Left ventricle myocardium inferior (tissue), 1 donor: ENCODE data around the gene RRP8. TPM values are rescaled to one million over a fixed set of nuclear protein-coding genes. Genes with fewer than 3 reads are reported as not detected.
A peak's percentile ranks its signal among the peaks of the same experiment; 100 is the strongest.

ENCODE experiments used
- DNase-seq: peaks from one replicate; pipeline ENCODE4 v3.0.0-alpha.2; 2020
- H3K27ac ChIP-seq: fragments of 200-600 bp; replicated peaks from 2 replicates; pipeline ENCODE4 v1.8.0; 2021
- H3K27me3 ChIP-seq: fragments of 200-600 bp; 2 replicates; pipeline ENCODE4 v1.8.0; 2021; ENCODE audit warnings: low read depth
- H3K36me3 ChIP-seq: fragments of 200-600 bp; 2 replicates; pipeline ENCODE4 v1.8.0; 2021
- H3K4me1 ChIP-seq: fragments of 200-600 bp; 2 replicates; pipeline ENCODE4 v1.8.0; 2021
- H3K4me3 ChIP-seq: fragments of 200-600 bp; 2 replicates; pipeline ENCODE4 v1.8.0; 2021; ENCODE audit warnings: mild to moderate bottlenecking, moderate library complexity
- H3K9me3 ChIP-seq: fragments of 200-600 bp; replicated peaks from 2 replicates; pipeline ENCODE4 v1.8.0; 2021
- intact Hi-C: fragments of 100-400 bp; cut with micrococcal nuclease; formaldehyde crosslinking; loops from one replicate; pipeline ENCODE4 v1.11.0; 2022
- total RNA-seq: library from RNA; stranded (reverse); fragmentation: NEBNext Ultra II Directional; extraction: Animal tissue kit (Norgen Biotek cat#: 25700); gene quantifications from one replicate; pipeline ENCODE4 v1.2.1, GENCODE V29; 2021
- TF ChIP-seq, protein P1 (sequence below): fragments of 200-600 bp; IDR thresholded peaks from 2 replicates; pipeline ENCODE4 v1.8.0; 2021; ENCODE audit warnings: antibody characterized with exemption, mild to moderate bottlenecking, borderline replicate concordance
- donor health status: DM: no; HTN: yes; CAD: no; lungs with severe emphysema.

The RRP8 gene
- total RNA-seq, 1 donor from 2014 or later: 19.2 TPM

DNA sequence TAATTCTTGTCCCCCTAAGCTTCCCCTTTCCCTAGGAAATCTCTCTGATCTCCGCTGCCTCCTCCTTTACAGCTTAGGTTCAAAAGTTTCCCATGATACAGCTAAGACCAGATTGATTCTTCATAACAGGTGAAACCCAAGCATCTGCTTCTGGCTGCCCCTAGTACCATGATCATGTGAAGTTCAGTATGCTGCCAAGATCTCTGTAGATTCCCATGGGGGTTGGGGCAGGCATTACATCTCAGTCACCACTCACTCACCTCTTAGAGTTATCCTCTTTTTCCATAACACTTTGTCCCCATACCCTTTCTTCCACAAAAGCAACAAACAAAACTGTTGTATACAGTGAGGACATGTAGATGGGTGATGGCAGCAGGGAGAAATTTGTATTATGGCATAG, 44.0 kb downstream of the RRP8 start:
- no peaks in the 10 kb centered on the region for H3K36me3 ChIP-seq
- peaks cover 24% of the 10 kb centered on the region for H3K4me1 ChIP-seq
- intact Hi-C loops: no loop called here
- no peak for DNase-seq
- no peak overlapping the region for H3K4me3 ChIP-seq
- H3K9me3 ChIP-seq: no peaks in the 10 kb centered on the region
- H3K27ac ChIP-seq: no peak overlapping the region
- TF ChIP-seq, protein P1, sequence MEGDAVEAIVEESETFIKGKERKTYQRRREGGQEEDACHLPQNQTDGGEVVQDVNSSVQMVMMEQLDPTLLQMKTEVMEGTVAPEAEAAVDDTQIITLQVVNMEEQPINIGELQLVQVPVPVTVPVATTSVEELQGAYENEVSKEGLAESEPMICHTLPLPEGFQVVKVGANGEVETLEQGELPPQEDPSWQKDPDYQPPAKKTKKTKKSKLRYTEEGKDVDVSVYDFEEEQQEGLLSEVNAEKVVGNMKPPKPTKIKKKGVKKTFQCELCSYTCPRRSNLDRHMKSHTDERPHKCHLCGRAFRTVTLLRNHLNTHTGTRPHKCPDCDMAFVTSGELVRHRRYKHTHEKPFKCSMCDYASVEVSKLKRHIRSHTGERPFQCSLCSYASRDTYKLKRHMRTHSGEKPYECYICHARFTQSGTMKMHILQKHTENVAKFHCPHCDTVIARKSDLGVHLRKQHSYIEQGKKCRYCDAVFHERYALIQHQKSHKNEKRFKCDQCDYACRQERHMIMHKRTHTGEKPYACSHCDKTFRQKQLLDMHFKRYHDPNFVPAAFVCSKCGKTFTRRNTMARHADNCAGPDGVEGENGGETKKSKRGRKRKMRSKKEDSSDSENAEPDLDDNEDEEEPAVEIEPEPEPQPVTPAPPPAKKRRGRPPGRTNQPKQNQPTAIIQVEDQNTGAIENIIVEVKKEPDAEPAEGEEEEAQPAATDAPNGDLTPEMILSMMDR: no peak
- no peaks in the 10 kb centered on the region for H3K27me3 ChIP-seq

DNA sequence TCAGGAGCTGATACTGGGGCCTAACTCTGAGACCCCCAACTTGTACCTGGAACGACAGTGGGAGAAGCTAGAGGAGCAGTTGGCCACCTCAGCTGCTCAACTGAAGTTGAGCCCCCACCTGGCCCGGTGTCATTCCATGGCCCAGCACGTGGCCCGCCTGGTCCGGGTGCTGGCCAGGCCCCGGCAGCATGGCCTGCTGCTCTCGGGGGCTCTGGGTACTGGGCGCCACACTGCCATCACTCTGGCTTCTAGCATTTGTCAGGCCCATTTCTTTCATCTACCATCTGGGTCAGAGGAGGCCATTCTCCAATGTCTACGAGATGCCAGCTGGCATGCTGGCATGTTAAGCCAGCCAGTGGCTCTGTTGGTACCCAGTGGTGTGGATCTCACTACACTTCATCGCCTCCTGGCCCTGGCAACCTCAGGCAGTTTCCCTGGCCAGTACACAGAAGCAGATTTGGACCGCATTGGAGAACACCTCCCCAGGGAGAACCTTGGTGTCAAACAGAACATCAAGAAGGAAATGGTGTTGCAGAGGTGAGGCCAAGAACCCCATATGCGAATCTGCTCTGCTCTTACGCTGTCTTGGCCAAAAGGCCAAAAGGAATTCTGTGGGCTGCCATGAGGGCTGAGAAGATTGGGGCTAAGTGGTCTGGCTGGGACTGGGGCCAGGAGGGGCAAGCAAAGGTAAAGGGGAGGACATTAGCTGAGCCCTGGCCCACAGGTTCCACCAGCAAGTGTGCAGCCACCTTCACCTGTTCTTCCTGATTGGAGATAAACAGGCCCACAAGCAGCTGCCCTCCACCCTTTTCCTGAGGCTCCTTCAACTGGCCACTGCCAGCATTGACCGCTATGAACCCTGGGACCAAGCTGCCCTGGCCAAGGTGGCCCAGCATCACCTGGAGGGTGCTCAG, 45.4 kb downstream of the RRP8 start:
- Histone ChIP-seq H3K4me3 (no peak overlapping the region), H3K9me3 (no peaks in the 10 kb centered on the region), H3K27me3 (no peaks in the 10 kb centered on the region), H3K36me3 (no peaks in the 10 kb centered on the region), H3K4me1 (peaks cover 24% of the 10 kb centered on the region), H3K27ac (peak overlapping the region; percentile 9)
- intact Hi-C loops: no loop called here
- TF ChIP-seq, protein P1: no peak
- peak; percentile 57 for DNase-seq

DNA sequence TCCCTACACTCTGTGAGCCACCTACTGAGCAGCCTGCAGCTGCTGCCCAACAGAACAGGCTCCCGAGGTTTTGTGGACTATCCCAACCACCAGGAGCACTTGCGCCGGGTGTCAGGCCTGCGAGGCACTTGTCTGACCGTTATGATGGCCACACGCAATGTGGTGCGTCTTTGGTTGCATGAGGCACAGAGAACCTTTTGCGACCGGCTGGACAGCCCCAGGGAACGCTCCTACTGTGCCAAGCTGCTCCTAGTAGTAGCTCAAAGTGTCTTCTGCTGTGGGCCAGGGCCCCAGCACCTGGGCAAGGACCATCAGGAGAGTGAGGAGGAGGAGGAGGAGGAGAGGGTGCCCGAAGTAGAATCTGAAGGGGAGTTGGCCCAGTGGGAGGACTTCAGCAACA, 46.4 kb downstream of the RRP8 start:
- no peaks in the 10 kb centered on the region for H3K9me3 ChIP-seq
- intact Hi-C loops: no loop called here

DNA sequence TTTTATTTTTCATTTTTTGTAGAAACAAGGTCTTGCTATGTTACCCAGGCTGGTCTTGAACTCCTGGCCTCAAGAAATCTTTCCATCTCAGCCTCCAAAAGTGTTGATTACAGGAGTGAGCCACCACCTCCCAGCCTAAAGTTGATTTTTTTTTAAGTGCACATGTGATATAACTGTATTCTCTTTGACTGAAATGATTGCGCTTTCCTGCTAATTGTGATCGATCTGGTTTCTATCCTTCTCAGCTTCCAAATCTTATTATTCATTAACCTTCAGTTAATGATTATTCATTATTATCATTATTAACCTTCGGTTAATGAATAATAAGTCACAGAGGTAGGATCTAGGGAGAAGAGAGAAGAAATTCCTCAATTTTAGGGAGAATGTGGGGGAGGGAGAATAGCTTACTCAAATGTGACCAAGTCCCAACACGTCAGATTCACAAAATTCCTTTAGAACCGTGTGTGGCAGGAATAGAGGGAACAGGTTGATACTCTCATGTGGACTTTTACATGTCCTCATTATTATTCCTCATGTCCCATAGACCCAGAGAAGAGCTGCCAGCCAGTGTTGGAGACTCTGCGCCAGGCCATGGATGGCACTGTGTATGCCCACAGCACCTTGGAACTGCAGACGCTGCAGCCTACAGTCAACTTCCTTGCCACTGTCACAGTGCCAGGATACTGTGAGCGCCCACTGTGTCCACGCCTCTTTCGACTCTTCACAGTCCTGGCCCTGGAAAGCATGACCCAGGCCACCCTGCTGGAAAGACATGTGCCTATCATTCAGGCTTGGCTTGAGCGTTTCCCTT, 47.1 kb downstream of the RRP8 start:
- Histone ChIP-seq H3K4me1 (peaks cover 24% of the 10 kb centered on the region), H3K27me3 (no peaks in the 10 kb centered on the region), H3K36me3 (no peaks in the 10 kb centered on the region), H3K4me3 (no peak overlapping the region), H3K9me3 (no peaks in the 10 kb centered on the region), H3K27ac (no peak overlapping the region)
- intact Hi-C loops: no loop called here
- DNase-seq: no peak
- TF ChIP-seq, protein P1: no peak

More for the DNA sequence above, 46.4 kb downstream of the RRP8 start:
- Histone ChIP-seq H3K4me1 (peaks cover 24% of the 10 kb centered on the region), H3K27me3 (no peaks in the 10 kb centered on the region), H3K36me3 (no peaks in the 10 kb centered on the region), H3K4me3 (no peak overlapping the region), H3K27ac (no peak overlapping the region)
- TF ChIP-seq, protein P1: no peak
- no peak for DNase-seq

DNA sequence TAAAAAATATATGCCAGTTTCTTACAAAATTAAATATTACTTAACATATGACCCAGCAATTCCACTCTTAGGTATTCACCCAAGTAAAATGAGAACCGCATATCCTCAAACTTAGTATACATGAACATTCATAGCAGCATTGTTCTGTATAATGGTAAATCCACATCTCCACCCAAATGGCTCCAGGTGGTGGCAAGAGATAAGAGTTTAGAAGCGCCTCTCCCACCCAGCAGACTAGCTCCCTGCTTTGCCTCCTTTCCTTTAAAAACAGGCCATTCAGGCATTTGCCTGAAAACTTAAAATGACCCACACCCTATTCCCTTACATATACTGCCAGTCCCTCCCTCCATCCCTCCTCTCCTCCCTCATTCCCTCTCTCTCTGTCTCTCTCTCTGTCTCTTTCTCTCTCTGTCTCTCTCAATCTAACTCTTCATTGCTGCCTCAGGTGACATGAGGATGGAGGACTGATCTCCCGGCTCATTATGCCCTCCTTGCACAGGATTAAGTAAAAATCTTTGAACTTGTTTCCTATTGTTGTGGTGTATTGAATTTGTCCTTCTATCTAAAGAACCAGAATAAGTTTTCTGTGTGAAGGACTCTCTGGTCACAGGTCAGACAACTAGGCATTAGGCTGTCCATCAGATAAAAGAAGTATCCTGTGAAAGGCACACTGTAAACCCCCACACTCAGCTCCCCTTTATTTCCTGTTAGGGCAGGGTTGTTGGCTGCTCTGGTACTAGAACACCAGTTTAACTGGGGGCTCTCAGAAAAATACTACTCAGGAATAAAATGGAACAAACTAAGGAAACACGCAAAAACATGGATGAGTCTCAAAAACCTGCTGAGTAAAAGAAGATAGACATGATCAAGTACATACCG, 48.3 kb downstream of the RRP8 start:
- Histone ChIP-seq H3K27me3 (no peaks in the 10 kb centered on the region), H3K9me3 (no peaks in the 10 kb centered on the region), H3K36me3 (no peaks in the 10 kb centered on the region), H3K27ac (no peak overlapping the region), H3K4me1 (peaks cover 24% of the 10 kb centered on the region), H3K4me3 (no peak overlapping the region)
- TF ChIP-seq, protein P1: no peak
- no peak for DNase-seq
- intact Hi-C loops: no loop called here
